Activated naive CD8-positive, alpha-beta T cell treated with anti-CD3 and anti-CD28 coated beads, Interleukin-2, amount 50 U/mL, for 16 hours (primary cell): ENCODE data around the gene MAP1LC3A.

Experiments
- DNase-seq: peaks from one replicate; pipeline ENCODE4 v3.0.0-alpha.2; 2020; ENCODE audit warnings: low read depth, low spot score

Gene MAP1LC3A

DNA sequence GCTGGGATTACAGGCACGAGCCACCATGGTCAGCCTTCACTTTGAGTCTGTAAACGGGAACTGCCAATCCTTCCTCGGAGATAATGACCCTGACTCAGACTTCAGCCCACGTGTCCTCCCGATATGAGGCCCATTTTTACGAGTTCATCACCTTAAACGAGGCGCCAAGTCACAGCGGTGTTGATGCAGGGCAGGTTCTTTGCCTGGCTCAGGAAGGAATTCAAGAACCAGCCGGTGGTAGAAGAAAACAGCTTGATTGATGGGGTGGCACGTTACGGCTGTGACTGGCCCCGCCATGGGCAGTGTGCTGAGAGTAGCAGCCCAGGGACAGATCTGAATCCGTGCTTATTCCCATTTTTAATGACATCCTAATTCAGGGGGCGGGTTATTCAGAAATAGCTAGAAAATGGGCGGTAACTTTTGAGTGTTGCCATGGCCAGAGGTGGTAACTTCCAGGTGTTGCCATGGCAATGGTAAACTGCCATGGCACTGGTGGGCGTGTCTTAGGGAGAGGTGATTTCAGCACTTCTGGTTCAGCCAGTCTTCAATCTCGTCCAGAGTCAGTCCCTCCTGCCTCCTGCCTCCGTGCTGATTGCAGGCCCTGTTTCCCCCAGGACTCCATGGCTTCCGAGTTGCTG is 9.1 kb upstream of the MAP1LC3A start:
- DNase-seq, result no peak

GRCh38 chr20:34549929-34550305 is 8.6 kb upstream of the MAP1LC3A start:
- no peak for DNase-seq

DNA sequence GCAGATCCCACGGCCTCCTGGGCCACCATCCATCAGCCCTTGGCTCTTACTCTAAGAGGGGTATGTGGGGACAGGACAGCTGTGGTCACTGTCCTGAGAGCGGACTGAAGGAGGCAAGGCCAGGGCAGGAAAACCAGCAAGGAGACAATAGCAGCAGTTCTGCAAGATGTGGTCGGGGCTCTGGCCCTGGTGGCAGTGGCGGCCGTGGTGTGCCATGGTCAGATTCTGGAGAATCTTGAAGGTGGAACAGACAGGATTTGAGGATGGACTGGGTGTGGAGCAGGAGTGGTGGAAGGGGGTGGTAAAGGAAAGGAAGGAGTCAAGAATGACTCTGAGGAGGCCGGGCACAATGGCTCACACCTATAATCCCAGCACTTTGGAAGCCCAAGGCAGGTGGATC is 5.9 kb upstream of the MAP1LC3A start:
- DNase-seq, result no peak

- no peak for DNase-seq
Observed at GRCh38 chr20:34553366-34553867, 5.1 kb upstream of the MAP1LC3A start.

GRCh38 chr20:34557936-34558319 is 590 bp upstream of the MAP1LC3A start:
- DNase-seq, result no peak

- DNase-seq, result no peak
Observed at GRCh38 chr20:34559311-34560140, 1.0 kb downstream of the MAP1LC3A start.

DNA sequence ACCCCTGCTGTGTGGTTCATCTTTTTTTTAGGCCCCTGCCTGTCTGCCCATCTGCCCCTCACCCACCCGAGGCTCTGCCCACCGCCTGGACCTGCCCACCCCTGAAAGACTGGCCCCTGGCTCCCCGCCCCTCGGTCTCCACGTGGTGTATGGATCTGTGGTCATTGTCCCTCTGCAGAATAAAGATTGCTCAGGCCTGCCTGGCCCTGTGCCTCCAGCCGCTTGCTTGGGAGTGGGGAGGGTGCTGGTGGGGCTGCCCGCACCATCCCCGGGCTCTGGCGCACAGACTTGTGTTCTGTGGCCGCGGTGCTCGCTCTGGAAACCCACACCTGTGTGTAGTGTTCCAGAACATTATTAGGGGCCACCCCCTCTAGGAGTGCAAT is 1.6 kb downstream of the MAP1LC3A start:
- DNase-seq, result no peak

- DNase-seq, result no peak
Observed at GRCh38 chr20:34560614-34561013, 2.1 kb downstream of the MAP1LC3A start.

GRCh38 chr20:34561661-34562060 is 3.1 kb downstream of the MAP1LC3A start:
- no peak for DNase-seq

- DNase-seq, result no peak
Observed at GRCh38 chr20:34562641-34563040, 4.1 kb downstream of the MAP1LC3A start.

DNA sequence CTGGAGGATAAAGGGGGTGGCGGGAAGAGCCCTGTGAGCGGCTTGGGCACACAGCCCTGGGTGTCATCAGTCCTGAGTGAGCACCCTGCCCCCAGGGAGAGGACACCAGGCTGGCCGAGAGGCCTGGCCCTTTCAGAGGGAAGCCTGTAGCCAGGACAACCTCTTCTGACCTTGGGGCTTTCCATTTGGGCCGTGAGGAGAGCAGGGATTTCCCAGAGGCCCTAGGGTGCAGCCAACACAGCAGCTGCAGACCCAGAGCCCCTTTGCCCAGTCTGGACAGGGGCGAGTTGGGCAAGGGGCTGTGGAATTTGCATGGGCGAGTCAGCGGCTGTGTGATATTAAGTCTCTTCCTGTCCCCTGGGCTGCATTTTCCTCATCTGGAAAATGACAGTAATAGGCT is 6.3 kb downstream of the MAP1LC3A start:
- DNase-seq, result no peak

DNA sequence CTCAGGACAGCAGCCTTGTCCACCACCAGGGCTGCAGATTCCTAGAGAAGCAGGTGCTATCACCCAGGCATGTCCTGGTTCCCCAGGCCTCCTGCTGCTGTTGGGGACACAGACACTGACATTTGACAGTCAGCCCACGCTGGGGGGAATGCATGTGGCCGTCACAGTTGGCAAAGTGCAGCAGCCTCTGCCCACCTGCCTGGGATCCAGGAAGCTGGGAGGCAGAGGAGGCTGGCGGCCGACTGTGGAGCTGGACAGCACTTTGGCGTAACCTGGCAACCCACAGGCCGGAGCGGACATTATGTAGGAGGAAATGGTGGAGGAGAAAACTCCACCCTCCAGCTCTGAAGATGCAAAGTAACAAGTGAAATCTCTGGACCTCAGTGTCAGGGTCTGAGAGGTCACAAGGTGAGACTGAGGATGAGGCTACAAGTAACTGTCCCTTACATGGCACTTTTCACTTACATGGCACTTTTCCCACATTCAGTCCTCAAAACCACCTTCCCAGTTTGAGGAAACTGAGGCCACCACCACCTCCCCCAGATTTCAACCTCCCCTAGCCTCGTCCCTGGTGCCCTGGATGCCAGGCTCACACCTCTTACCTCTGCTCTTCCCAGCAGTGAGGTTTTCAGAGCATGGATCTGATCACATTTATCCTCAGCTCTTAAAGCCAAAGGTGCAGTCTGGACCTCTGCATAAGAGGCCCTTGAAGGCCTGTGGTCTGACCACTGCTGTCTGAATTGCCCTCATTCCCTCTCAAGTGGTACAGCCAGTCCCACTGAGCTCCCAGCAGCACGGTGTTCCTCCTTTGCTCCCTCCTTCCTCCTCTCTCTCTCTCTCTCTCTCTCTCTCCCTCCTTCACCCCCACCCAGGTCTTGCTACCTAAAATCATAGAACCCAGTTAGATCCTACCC is 8.7 kb downstream of the MAP1LC3A start:
- no peak for DNase-seq

DNA sequence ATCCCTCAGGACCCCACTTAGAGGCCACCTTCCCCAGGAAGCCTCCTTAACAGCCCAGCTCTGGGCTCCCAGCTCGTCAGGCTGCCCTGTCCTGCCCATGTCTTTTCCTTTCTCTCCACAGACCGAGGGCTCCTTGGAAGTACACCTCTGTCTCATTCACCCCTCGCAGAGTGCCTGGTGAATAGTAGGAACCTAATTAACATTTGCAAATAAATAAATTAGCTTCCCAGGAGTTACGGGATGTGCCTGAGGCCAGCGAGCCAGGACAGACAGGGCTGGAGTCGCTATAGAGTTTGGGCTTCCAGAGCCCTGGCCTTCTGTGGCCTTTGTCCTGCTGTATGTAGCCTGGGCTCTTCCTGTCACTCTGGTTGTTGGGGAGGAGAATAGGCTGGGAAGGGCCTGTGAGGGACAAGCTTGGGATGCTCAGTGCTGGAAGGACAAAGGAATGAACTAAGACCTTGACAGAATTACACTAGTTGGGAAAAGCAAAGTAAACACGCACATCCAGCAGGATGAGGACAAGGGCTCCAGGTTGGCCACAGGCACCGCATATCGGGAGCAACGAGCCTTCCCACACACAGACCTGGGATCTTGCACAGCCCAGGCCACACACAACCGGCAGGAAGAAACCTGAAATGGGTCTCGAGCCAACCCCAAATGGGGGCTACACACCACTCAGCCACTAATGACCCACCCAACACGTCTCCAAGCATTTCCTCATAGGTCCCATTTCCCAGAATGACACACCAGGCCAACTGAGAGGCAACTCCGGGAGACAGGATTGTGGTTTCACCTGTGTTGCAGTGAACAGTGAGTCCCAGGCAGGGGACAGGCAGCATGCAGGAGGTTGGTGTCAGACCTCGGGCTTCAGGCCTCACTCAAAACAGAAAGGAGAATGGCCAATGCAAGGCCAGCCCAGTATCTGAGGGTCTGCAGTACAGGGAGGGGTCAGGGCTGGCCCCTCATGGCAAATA is 9.7 kb downstream of the MAP1LC3A start:
- no peak for DNase-seq

DNA sequence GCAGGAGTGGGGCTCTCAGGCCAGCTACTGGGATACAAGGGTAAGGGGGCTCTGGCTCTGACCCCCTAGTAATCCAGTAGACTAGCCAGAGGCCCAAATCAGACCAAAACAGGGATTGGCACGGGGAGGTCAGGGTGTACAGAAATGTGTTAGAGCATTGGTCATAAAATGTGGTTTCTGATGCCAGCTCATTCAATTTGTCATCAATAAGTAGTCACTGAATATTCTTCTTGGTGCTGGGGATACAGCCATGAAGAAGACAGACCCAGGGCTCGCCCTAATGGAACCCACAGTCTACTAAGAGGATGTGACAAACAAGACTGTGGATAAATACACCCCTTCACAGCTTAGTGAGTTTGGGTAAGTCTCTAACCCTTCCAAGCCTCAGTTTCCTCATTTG is 11.1 kb downstream of the MAP1LC3A start:
- DNase-seq, result no peak

DNA sequence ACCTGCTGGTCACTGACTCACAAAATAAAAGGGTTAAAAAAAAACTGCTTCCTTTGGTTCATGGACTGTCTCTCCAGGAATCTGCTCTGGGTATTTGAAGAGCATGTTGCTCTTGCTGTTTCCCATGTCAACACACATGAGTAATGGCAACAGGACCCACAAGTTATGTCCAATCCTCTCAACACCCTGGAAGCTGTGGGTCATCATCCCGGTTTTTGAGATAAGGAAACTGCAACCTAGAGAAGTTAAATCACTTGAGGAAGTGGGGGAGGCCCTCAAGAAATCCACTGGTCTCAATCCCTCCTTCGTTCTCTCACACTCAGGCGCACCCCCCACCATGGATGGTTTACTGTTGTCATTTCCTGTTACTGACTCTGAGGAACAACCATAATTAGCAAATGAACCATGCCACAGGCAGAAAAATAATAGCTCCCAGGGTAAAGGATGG is 12.4 kb downstream of the MAP1LC3A start:
- no peak for DNase-seq

DNA sequence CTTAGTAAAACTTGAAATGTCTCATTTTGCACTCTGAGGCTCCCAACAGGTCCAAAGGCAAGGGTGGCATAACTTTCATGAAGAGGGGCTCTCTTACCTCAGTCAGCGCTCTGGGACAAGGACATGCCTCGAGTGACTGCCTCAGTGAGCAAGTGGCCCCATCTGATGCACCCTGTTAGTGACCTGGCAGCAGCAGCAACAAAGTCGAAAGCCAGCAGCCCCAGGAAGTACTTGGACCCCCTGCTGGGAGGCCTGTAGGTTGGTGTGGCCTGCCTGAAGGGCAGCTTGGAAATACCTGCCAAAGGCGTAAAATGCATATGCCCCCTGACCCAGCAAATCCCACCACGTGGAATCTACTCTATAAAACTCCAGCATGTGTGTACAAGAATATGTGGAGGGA is 13.2 kb downstream of the MAP1LC3A start:
- no peak for DNase-seq

- no peak for DNase-seq
Observed at GRCh38 chr20:34573541-34574300, 15.2 kb downstream of the MAP1LC3A start.

DNA sequence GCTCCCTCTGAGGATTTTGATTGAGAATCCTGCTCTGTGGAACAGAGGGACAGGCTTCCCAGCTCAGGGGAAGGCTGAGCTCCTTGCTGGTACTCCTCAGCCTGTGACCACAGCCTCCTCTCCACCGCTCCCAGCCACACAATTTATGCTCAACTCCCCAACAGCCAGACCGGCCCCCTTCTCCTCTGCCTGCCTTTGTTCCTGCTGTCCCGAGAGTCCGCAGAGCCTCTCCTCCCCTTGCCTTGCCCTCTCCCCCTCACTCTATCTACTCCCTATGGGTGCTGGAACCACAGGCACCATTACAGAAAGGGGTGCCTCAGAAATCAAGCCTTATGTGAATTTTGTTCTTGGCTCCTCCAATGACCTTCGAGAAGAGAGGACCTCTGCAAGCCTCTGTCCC is 15.9 kb downstream of the MAP1LC3A start:
- no peak for DNase-seq

DNA sequence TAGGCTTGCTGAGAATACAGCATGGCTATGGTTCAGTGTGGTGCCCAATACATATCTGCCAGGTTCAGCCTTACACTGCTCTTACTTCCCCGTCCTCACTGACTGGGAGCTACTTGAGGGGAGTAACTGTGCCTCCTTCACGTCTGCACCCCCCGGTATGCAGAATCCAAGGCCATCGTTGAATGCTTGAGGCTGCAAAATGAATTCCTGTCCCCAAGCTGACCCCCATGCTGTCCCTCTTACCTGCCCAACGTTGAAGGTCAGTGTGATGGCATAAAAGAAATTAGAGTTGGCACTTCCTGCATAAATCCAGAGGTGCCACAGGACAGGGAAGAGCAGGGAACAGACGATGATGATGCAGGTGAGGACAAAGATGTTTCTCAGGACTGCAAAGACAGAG is 16.3 kb downstream of the MAP1LC3A start:
- no peak for DNase-seq

- DNase-seq, result no peak
Observed at GRCh38 chr20:34575271-34575670, 16.8 kb downstream of the MAP1LC3A start.
